Measurements from ENCODE around the gene NKAIN1. TPM values are rescaled to one million over a fixed set of nuclear protein-coding genes. Genes with fewer than 3 reads are reported as not detected.
"Not testable (repeated sequence)": the region's sequence is repeated elsewhere in the genome, so short reads cannot be mapped to it uniquely, and the experiment has no call there.

Gene NKAIN1
- total RNA-seq, 1 experiment from 2014 or later, result 20.2 TPM

DNA sequence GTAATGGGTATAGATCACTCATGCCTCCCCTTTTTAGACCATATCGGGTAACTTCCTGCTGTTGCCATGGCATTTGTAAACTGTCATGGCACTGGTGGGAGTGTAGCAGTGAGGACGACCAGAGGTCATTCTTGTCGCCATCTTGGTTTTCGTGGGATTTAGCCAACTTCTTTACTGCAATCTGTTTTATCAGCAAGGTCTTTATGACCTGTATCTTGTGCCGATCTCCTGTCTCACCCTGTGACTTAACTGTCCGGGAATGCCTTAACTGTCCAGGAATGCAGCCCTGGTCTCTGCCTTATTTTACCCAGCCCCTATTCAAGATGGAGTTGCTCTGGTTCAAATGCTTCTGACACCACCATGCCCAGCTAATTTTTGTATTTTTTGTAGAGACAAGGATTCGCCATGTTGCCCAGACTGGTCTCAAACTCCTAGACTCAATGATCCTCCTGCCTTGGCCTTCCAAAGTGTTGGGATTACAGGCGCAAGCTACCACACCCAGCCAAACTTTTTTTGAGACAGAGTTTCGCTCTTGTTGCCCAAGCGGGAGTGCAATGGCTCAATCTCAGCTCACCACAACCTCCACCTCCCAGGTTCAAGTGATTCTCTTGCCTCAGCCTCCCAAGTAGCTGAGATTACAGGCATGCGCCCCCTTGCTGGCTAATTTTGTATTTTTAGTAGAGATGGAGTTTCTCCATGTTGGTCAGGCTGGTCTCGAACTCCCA lies 100.7 kb downstream of the NKAIN1 start:
- DNase-seq; H3K9me3 ChIP-seq (replicated peaks); H3K36me3 ChIP-seq; H3K27me3 ChIP-seq; H3K4me1 ChIP-seq; H3K4me3 ChIP-seq; H3K27ac ChIP-seq: not testable (repeated sequence)

DNA sequence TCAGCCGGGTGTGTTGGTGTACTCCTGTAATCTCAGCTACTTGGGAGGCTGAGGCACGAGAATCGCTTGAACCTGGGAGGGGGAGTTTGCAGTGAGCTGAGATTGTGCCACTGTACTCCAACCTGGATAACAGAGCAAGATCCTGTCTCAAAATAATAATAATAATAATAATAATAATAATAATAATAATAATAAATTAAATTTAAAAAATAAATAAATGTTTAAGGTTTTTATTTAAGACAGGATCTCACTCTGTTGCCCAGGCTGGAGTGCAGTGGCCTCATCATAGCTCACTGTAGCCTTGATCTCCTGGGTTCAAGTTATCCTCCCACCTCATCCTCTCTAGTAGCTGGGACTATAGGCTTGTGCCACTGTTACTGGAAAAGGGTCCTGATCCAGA lies 101.8 kb downstream of the NKAIN1 start:
- not testable (repeated sequence) for H3K27me3 ChIP-seq; DNase-seq; H3K9me3 ChIP-seq (replicated peaks); H3K27ac ChIP-seq; H3K4me3 ChIP-seq; H3K4me1 ChIP-seq; H3K36me3 ChIP-seq

DNA sequence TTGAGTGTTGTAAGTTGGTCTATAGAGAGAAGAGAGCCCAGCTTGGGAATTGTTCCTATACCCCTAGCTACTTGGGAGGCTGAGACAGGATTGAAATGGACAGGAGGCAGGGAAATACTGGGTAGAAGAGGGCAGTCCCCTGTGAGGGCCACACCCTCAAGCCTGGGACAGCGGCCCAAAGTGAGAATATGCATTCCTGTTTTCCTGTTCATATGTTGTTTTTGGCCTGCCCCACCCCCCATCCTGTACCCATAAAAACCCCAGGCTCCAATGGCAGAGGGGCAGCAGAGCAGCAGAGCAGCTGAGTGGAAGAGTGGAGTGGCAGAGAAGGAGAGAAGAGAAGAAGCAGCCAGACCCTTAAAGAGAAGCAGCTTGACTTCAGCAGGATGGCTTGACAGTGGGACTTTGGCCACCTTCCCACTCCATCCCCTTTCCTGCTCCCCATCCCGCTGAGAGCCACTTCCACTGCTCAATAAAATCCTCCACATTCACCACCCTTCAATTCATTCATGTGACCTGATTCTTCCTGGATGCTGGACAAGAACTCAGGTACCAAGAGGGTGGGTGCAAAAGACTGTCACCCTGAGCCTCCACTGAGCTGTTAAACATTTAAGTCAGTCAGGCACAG lies 103.6 kb downstream of the NKAIN1 start:
- no peak overlapping the region for H3K27ac ChIP-seq
- H3K36me3 ChIP-seq, result no peaks in the 10 kb centered on the region
- H3K4me1 ChIP-seq, result no peaks in the 10 kb centered on the region
- no peak overlapping the region for H3K4me3 ChIP-seq
- DNase-seq, result no peak
- 0 out of 2 replicates have a peak, but pooled peaks cover 3% of the 10 kb centered on the region for H3K27me3 ChIP-seq
- H3K9me3 ChIP-seq (replicated peaks), result no peaks in the 10 kb centered on the region

DNA sequence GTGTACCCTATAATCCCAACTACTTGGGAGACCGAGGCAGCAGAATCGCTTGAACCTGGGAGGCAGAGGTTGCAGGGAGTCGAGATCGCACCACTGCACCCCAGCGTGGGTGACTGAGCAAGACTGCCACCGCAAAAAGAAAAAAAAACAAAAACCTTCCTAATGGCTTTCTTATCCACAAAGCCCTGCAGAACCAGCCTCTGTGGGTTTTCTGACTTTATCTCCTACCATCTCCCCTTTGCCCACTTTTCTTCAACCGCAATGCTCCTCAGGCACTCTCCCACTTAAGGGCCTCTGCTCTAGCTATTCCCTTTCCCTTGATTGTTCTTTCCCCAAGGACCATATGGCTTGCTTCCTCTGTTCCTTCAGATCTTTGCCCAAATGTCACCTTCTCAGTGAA lies 106.3 kb downstream of the NKAIN1 start:
- Histone ChIP-seq H3K36me3 (no peaks in the 10 kb centered on the region), H3K27me3 (0 out of 2 replicates have a peak, but pooled peaks cover 3% of the 10 kb centered on the region), H3K27ac (no peak overlapping the region), H3K4me1 (no peaks in the 10 kb centered on the region), H3K4me3 (no peak overlapping the region), H3K9me3 (replicated peaks) (no peaks in the 10 kb centered on the region)
- DNase-seq, result no peak

Other genes with a start within 250 kb of the NKAIN1 start
- 99.1 and 99.7 TPM in 2 replicates for gene PUM1, start 174.2 kb downstream of the NKAIN1 start, total RNA-seq (2014; rRNA removed; shearing (Covaris generic))
- 262 and 267 TPM in 2 replicates for gene SNRNP40, start 56.9 kb upstream of the NKAIN1 start, total RNA-seq (2014; rRNA removed; shearing (Covaris generic))
- 44.9 and 46.5 TPM in 2 replicates for gene ZCCHC17, start 57.1 kb upstream of the NKAIN1 start, total RNA-seq (2014; rRNA removed; shearing (Covaris generic))
- 3.6 and 6.1 TPM in 2 replicates for gene FABP3, start 133.2 kb upstream of the NKAIN1 start, total RNA-seq (2014; rRNA removed; shearing (Covaris generic))
- 14.2 and 17.1 TPM in 2 replicates for gene SERINC2, start 173.3 kb upstream of the NKAIN1 start, total RNA-seq (2014; rRNA removed; shearing (Covaris generic))